Mesothelial cell of epicardium (in vitro differentiated cells): ENCODE data around the gene SPEN. TPM values are rescaled to one million over a fixed set of nuclear protein-coding genes. Genes with fewer than 3 reads are reported as not detected.

Source experiments
- DNase-seq, 2 experiments: peaks; one replicate each; pipeline ENCODE4 v3.0.0; 2021; ENCODE audit warnings: low spot score in 2 of 2; ENCODE audit not compliant: unreplicated experiment in 2 of 2
- H3K27ac Mint-ChIP-seq: 2 replicates; pipeline ENCODE4 v1.8.0; 2021; ENCODE audit warnings: mixed read lengths
- H3K27me3 Mint-ChIP-seq: 2 replicates; pipeline ENCODE4 v1.8.0; 2021; ENCODE audit warnings: low read depth, mixed read lengths
- H3K36me3 Mint-ChIP-seq: 2 replicates; pipeline ENCODE4 v1.8.0; 2021; ENCODE audit warnings: mixed read lengths
- H3K4me1 Mint-ChIP-seq: 2 replicates; pipeline ENCODE4 v1.8.0; 2021; ENCODE audit warnings: mixed read lengths
- H3K4me3 Mint-ChIP-seq: 2 replicates; pipeline ENCODE4 v1.8.0; 2021; ENCODE audit warnings: mild to moderate bottlenecking, moderate library complexity, mixed read lengths
- H3K9me3 Mint-ChIP-seq: 2 replicates; pipeline ENCODE4 v1.8.0; 2021; ENCODE audit warnings: mixed read lengths
- total RNA-seq: library from RNA; stranded (reverse); gene quantifications from 3 replicates; pipeline ENCODE4 v1.2.1, GENCODE V29; 2021
- TF ChIP-seq, protein P1 (sequence below): fragments of 200-600 bp; sonication (generic); IDR thresholded peaks from one replicate; pipeline ENCODE4 v1.5.0; 2021; ENCODE audit warnings: antibody characterized with exemption; ENCODE audit not compliant: unreplicated experiment

SPEN gene
- total RNA-seq, 1 donor from 2014 or later, result 88.0 TPM

DNA sequence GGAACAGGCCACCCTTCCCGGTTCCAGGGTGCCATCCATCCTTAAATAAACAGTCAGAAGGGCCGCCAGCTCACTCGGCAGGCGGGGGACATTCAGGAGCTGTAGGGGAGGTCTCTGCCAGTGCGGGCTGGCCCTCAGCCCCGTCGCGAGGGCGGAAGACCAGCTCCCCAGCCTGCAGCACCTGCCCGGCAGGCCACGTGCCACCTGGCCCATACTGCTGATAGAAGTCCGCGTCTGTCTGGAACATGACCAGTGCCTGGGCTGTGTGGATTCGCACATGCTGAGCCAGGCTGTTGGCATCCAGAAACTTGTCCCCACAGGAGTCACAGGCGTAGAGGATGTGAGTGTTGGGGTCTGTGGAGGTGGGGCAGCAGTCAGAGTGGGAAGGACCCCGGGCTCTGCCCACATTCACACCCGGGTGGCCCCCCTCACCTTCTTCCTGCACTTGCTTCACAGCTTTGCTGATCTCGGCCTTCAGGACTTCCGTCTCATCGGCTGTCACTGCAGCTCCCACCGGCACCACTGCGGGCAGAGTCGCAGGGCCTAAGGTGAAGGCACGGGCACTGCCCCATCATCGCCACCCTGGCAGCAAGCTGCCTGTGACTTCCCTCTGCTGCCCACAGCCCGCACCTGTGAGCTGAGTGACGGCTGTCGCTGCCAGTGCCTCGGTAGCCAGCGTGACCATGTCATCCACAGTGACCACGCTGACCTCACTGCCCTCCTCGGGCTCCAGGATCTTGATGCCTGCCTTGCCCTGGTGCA is 94.6 kb downstream of the SPEN start:
- no peak for DNase-seq
- TF ChIP-seq, protein P1, sequence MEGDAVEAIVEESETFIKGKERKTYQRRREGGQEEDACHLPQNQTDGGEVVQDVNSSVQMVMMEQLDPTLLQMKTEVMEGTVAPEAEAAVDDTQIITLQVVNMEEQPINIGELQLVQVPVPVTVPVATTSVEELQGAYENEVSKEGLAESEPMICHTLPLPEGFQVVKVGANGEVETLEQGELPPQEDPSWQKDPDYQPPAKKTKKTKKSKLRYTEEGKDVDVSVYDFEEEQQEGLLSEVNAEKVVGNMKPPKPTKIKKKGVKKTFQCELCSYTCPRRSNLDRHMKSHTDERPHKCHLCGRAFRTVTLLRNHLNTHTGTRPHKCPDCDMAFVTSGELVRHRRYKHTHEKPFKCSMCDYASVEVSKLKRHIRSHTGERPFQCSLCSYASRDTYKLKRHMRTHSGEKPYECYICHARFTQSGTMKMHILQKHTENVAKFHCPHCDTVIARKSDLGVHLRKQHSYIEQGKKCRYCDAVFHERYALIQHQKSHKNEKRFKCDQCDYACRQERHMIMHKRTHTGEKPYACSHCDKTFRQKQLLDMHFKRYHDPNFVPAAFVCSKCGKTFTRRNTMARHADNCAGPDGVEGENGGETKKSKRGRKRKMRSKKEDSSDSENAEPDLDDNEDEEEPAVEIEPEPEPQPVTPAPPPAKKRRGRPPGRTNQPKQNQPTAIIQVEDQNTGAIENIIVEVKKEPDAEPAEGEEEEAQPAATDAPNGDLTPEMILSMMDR, result no peak
- Mint-ChIP-seq H3K27ac (no peak overlapping the region), H3K9me3 (no peaks in the 10 kb centered on the region), H3K27me3 (no peaks in the 10 kb centered on the region), H3K4me1 (peaks cover 3% of the 10 kb centered on the region), H3K36me3 (peaks cover 25% of the 10 kb centered on the region), H3K4me3 (no peak overlapping the region)

DNA sequence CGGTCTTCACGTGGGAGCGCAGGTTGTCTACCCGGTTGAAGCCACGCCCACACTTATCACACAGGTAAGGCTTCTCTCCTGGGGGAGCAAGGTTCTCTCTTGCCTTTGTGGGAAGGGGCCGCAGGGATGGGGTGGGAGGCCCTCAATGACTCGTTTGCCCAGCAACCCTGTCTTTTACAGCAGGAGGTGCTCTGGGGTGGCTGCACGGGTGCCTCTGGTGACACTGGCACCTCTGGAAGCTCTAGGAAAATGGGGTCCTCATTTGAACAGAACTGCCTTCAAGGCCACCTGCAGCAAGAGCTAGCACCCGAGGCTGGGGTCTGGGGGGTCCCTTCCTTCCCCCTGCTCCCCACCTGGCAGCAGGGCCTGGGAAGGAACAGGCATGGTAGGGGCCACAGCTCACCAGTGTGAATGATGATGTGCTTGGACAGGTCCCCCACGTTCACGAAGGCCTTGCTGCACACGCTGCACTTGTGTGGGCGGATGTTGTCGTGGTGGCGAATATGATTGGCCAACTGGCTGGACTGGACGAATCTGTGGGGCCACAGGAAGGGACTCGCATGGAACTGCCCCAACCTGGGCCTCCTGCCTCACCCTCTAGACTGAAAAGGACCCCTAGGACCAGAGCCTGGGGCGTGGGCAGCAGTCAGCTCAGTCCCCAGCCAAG is 95.3 kb downstream of the SPEN start:
- Mint-ChIP-seq H3K36me3 (peaks cover 23% of the 10 kb centered on the region), H3K27ac (no peak overlapping the region), H3K4me3 (no peak overlapping the region), H3K27me3 (no peaks in the 10 kb centered on the region), H3K9me3 (no peaks in the 10 kb centered on the region), H3K4me1 (peaks cover 3% of the 10 kb centered on the region)
- TF ChIP-seq, protein P1, result no peak
- DNase-seq, result no peak

DNA sequence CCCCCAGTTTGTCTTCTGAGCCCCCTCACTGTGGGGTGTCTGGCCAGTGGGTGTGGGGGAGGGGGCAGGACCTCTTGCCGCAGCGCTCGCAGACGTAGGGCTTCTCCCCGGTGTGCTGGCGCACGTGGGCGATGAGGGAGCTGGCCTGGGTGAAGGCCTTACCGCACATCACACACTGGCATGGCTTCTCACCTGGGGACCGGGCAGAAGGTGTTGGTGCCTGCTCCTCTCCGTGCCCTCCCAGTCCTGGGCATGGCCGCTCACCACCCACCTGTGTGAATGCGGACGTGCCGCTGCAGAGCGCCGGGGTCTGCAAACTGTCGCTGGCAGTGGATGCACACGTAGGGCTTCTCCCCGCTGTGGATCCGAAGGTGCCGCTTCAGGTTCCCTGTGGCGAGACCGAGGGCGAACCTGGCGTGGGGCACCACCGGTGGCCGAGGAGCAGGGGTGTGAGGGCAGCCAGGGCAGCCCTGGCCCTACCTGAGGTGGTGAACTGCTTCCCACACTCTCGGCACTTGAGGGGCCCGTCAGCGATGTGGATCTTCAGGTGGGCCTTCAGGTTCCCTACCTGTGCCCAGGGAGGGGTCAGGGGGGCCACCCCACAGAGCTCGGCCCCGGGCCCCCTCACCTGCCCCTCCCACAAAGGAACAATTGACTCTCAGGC is 96.0 kb downstream of the SPEN start:
- Mint-ChIP-seq H3K36me3 (peaks cover 29% of the 10 kb centered on the region), H3K4me1 (peaks cover 3% of the 10 kb centered on the region), H3K27ac (no peak overlapping the region), H3K9me3 (no peaks in the 10 kb centered on the region), H3K27me3 (no peaks in the 10 kb centered on the region), H3K4me3 (no peak overlapping the region)
- TF ChIP-seq, protein P1, result no peak
- no peak for DNase-seq

DNA sequence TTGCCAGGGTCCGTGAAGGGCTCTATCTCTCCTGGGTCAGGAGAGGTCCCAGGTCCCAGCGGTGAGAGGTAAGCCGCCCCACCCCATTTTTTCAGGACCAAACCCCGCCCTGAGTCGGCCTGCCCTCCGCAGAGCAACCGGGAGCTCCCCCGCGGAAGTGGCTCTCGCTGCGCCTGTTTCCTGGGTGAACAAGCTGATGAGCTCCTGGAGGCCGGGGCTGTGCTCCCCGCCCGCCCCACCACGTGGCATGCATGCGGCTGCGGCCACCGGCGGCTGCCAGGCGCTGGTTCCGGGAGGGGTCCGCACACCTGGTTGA is 96.4 kb downstream of the SPEN start:
- Mint-ChIP-seq H3K27ac (no peak overlapping the region), H3K9me3 (no peaks in the 10 kb centered on the region), H3K4me1 (peaks cover 7% of the 10 kb centered on the region), H3K36me3 (peaks cover 32% of the 10 kb centered on the region), H3K4me3 (no peak overlapping the region), H3K27me3 (no peaks in the 10 kb centered on the region)
- TF ChIP-seq, protein P1, result no peak
- no peak for DNase-seq

DNA sequence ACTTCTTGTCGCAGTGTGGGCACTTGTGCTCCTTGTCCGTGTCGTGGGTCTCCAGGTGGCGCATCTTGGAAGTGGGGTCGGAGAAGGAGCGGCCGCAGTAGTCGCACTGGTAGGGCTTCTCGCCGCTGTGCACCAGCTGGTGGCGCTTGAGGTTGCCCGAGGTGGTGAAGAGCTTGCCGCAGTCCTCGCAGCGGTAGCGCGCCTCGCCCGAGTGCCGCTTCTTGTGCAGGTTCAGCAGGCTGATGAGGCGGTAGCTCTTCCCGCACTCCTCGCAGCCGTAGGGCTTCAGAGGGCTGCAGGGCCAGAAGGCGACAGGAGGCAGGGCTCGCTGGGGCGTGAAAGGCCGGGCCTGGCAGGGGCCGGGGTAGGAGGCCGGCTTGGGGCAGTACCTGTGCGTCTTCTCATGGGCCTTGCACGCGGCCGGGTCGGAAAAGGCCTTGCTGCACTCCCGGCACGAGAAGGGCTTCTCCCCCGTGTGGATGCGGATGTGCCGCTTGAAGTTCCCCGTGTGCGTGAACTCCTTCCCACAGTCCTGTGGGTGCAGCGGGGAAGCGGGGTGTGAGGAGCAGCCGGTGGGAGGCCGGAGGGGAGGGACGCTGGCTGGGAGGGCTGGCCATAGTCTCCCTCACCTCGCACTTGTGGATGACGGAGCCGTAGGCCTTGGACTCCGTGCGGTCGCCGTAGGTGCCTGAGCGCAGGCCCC is 97.0 kb downstream of the SPEN start:
- TF ChIP-seq, protein P1, result no peak
- H3K36me3 Mint-ChIP-seq, result peaks cover 29% of the 10 kb centered on the region
- H3K27ac Mint-ChIP-seq, result no peak overlapping the region
- no peak for DNase-seq
- H3K9me3 Mint-ChIP-seq, result no peaks in the 10 kb centered on the region
- H3K27me3 Mint-ChIP-seq, result no peaks in the 10 kb centered on the region
- H3K4me1 Mint-ChIP-seq, result peaks cover 9% of the 10 kb centered on the region
- H3K4me3 Mint-ChIP-seq, result no peak overlapping the region
